GM13976 (cell line): ENCODE data around the gene NLGN1.

ENCODE experiments used
- DNase-seq: peaks from one replicate; pipeline ENCODE4 v3.0.0; 2012; ENCODE audit warnings: low spot score
- in situ Hi-C: fragments of 300-500 bp; cut with MboI; formaldehyde crosslinking; loops from one replicate; pipeline ENCODE4 v1.12.0; 2022; ENCODE audit warnings: low sequenced_read_pairs, mixed read lengths, inconsistent platforms; ENCODE audit not compliant: unreplicated experiment
- TF ChIP-seq, protein P1 (sequence below): IDR thresholded peaks from 2 replicates; pipeline ENCODE4 v1.5.1; 2012; ENCODE audit warnings: borderline replicate concordance, mild to moderate bottlenecking; ENCODE audit not compliant: insufficient read depth; ENCODE audit errors: extremely low read depth, missing control alignments, control extremely low read depth

Gene NLGN1

GRCh38 chr3:173773800-173774199 lies 376.3 kb downstream of the NLGN1 start:
- in situ Hi-C loops = no loop called here
- TF ChIP-seq, protein P1, sequence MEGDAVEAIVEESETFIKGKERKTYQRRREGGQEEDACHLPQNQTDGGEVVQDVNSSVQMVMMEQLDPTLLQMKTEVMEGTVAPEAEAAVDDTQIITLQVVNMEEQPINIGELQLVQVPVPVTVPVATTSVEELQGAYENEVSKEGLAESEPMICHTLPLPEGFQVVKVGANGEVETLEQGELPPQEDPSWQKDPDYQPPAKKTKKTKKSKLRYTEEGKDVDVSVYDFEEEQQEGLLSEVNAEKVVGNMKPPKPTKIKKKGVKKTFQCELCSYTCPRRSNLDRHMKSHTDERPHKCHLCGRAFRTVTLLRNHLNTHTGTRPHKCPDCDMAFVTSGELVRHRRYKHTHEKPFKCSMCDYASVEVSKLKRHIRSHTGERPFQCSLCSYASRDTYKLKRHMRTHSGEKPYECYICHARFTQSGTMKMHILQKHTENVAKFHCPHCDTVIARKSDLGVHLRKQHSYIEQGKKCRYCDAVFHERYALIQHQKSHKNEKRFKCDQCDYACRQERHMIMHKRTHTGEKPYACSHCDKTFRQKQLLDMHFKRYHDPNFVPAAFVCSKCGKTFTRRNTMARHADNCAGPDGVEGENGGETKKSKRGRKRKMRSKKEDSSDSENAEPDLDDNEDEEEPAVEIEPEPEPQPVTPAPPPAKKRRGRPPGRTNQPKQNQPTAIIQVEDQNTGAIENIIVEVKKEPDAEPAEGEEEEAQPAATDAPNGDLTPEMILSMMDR = no peak
- DNase-seq = no peak

DNA sequence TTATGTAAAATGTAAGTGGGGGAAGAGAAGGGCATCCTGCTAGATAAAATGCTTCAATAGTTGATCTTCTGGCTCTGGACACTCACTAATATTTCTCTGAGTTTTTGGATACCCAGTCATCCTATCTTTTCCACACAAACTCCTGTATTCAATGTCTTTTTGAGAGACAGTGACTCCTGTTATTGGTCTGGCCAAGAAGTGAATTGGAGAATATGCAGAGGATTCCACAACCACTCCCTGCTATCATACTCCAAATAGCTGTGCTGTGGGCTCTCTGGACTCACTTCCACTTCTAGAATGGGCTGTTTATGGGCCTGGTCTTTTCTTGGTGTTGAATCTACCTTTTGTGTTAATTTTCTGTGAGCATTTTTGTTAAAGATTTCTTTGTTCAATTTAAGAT lies 376.8 kb downstream of the NLGN1 start:
- TF ChIP-seq, protein P1 = no peak
- DNase-seq = no peak
- in situ Hi-C loops = no loop called here

DNA sequence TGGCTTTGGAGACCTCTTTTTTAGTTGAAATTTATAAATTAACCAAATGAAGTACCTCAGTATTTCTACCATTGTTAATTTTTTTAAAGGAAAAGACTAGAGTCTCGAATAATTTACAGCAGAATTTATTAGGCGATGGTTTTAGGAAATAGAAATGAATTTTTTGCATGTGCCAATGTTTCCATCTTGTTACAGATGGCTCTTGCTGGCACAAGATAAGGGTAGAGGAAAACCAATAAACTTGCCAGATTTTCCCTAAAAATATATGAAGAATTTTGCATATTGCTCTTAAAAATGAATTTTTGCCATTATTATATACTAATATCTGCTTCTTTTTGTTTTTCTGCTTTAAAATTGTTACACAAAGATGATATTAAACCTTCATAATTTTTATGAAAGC lies 380.7 kb downstream of the NLGN1 start:
- TF ChIP-seq, protein P1 = no peak
- no peak for DNase-seq
- in situ Hi-C loops = no loop called here

DNA sequence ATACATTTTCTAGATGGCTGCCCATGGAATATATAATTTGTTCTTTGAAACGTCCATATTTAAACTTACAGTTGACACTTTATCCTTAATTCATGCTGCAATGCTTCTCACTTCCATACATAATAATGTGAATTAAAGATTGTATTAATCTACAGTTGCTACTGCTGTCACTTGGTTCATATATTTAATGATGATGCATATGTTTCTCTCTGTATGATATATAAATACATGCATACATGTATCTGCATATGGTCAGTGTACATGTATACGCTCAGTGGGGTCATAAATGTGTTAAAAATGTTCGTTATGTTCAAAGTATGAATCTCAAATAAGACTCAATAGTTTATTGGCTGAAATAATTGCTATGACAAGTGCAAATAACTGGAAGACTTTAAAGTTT lies 382.5 kb downstream of the NLGN1 start:
- in situ Hi-C loops = no loop called here
- DNase-seq = no peak
- TF ChIP-seq, protein P1 = no peak

GRCh38 chr3:173785004-173785403 lies 387.5 kb downstream of the NLGN1 start:
- DNase-seq = no peak
- in situ Hi-C loops = no loop called here
- TF ChIP-seq, protein P1 = no peak

DNA sequence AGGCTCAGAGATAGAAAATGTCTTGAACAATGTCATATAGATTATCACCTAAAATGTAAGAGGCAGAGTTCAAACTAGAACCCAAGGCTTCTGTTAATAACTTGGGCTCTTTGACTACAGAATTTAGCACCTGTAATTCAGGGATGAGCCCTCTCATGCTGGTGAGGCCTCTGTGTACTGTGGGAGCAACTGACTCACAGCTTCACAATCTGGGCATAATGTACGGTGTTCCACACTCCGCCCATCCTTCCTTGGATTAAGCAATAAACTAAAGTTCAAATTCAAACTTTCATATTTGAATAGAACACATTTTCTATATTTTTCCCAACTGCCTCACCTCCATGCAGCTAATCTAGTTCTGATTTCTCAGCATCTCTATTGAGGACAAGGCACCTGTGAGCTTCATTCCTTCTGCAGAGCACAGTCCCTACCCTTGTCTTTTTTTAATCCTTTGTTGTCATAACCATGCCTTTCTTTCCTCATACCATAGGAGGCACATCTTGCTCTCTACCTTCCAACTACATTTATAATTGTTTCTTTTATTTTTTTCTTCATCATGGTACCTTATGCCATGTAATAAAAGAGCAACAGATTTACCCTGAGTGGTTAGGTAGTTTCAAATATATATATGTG lies 392.1 kb downstream of the NLGN1 start:
- no peak for DNase-seq
- TF ChIP-seq, protein P1 = no peak
- in situ Hi-C loops = no loop called here

- in situ Hi-C loops = no loop called here
- TF ChIP-seq, protein P1 = no peak
- DNase-seq = no peak
These were observed 396.4 kb downstream of the NLGN1 start for GRCh38 chr3:173793963-173794362.
